HepG2 (cell line): ENCODE data around the gene MDFIC. TPM values are rescaled to one million over a fixed set of nuclear protein-coding genes. Genes with fewer than 3 reads are reported as not detected.

Experiments used
- ATAC-seq: fragments of 200-7000 bp; cut with Tn5 transposase; 3 replicates; pipeline ENCODE4 v1.9.1; 2020; ENCODE audit warnings: mild to moderate bottlenecking, moderate library complexity
- BruUV-seq: library from RNA; stranded (reverse); fragments of 400-500 nt; replicated peaks from 2 replicates; lab custom pipeline; 2021; lab: Mats Ljungman, UMichigan
- CTCF ChIA-PET: fragments of 300-600 bp; formaldehyde crosslinking; extraction: SDS; loops from one replicate; lab custom pipeline; 2021; ENCODE audit warnings: low total read pairs, inconsistent platforms, low intra/inter-chr PET ratio; lab: Yijun Ruan, JAX
- POLR2A ChIA-PET: fragments of 350-600 bp; sonication (Branson Sonifier 250); formaldehyde crosslinking; loops from one replicate; lab custom pipeline; 2020; ENCODE audit warnings: antibody characterized with exemption, inconsistent platforms; lab: Yijun Ruan, JAX
- DNase-seq: peaks from one replicate; pipeline ENCODE4 v3.0.0-alpha.2; 2015; ENCODE audit warnings: low spot score
- FAIRE-seq: peaks from 3 replicates; lab custom pipeline; 2011; peaks lifted over from hg19 to GRCh38; lab: Jason Lieb, UNC
- H2AFZ ChIP-seq: one replicate; pipeline ENCODE4 v1.6.1; 2011; ENCODE audit warnings: low read length, inconsistent platforms
- H3K27ac ChIP-seq: fragments of 300-600 bp; 3 replicates; pipeline ENCODE4 v1.8.0; 2011; ENCODE audit warnings: mixed run types, mild to moderate bottlenecking, mixed read lengths, low read length, inconsistent platforms; ENCODE audit not compliant: insufficient read depth; ENCODE audit errors: extremely low read length
- H3K27me3 ChIP-seq, 2 experiments: fragments of 200-600 bp in 1 of 2; 2 replicates in 1 of 2; 3 replicates in 1 of 2; pipeline versions ENCODE4 v1.6.0 to v1.8.0; 2011; ENCODE audit warnings: low read length in 2 of 2, mild to moderate bottlenecking in 2 of 2, moderate library complexity in 2 of 2, inconsistent platforms in 1 of 2; ENCODE audit not compliant: insufficient read depth in 2 of 2, control insufficient read depth in 1 of 2
- H3K36me3 ChIP-seq, 2 experiments: fragments of 200-600 bp in 1 of 2; replicated peaks in 1 of 2; 2 replicates in 1 of 2; 3 replicates in 1 of 2; pipeline versions ENCODE4 v1.5.1 to v1.8.0; 2011; ENCODE audit warnings: low read length in 2 of 2, inconsistent platforms in 1 of 2; ENCODE audit not compliant: insufficient read depth in 2 of 2, control insufficient read depth in 1 of 2
- H3K4me1 ChIP-seq: 2 replicates; pipeline ENCODE4 v1.5.1; 2012; ENCODE audit warnings: low read length, inconsistent platforms; ENCODE audit not compliant: insufficient read depth
- H3K4me2 ChIP-seq: 2 replicates; pipeline ENCODE4 v1.6.0; 2011; ENCODE audit warnings: low read depth, low read length, inconsistent platforms
- H3K4me3 ChIP-seq, 3 experiments: fragments of 200-600 bp in 1 of 3; sonication (generic), shearing (Covaris generic) in 1 of 3; replicated peaks in 1 of 3; 2 replicates each; pipeline ENCODE4 v1.5.1; 2011 to 2016; ENCODE audit warnings: low read length in 3 of 3, inconsistent platforms in 2 of 3, low read depth in 2 of 3, mild to moderate bottlenecking in 2 of 3, control low read depth in 1 of 3, mixed read lengths in 1 of 3; ENCODE audit not compliant: insufficient read depth in 1 of 3
- H3K79me2 ChIP-seq: one replicate; pipeline ENCODE4 v1.6.1; 2011; ENCODE audit warnings: low read length, inconsistent platforms; ENCODE audit not compliant: insufficient read depth
- H3K9ac ChIP-seq: 2 replicates; pipeline ENCODE4 v1.6.0; 2011; ENCODE audit warnings: mild to moderate bottlenecking, low read depth, low read length, inconsistent platforms; ENCODE audit not compliant: insufficient read depth
- H3K9me3 ChIP-seq: 2 replicates; pipeline ENCODE4 v1.5.1; 2012; ENCODE audit warnings: mild to moderate bottlenecking, low read length
- H4K20me1 ChIP-seq: 2 replicates; pipeline ENCODE4 v1.6.0; 2011; ENCODE audit warnings: inconsistent platforms, mild to moderate bottlenecking, low read length, moderate library complexity; ENCODE audit not compliant: insufficient read depth
- CHD4 ChIP-seq: fragments of 200-600 bp; sonication (generic); IDR thresholded peaks from 2 replicates; pipeline ENCODE4 v1.7.0; 2017; ENCODE audit warnings: mild to moderate bottlenecking, low read length, borderline replicate concordance
- KLF15 ChIP-seq: sonication (generic); formaldehyde crosslinking; IDR thresholded peaks from 2 replicates; pipeline ENCODE4 v1.8.1; 2023; ENCODE audit warnings: borderline replicate concordance, mild to moderate bottlenecking, inconsistent platforms, missing genetic modification reagents, mixed read lengths
- MAF1 ChIP-seq: sonication (generic); formaldehyde crosslinking; IDR thresholded peaks from 2 replicates; pipeline ENCODE4 v1.5.0; 2020; ENCODE audit warnings: missing genetic modification reagents, borderline replicate concordance
- MED8 ChIP-seq: sonication (generic); formaldehyde crosslinking; IDR thresholded peaks from 2 replicates; pipeline ENCODE4 v1.8.1; 2023; ENCODE audit warnings: mild to moderate bottlenecking, missing genetic modification reagents; ENCODE audit not compliant: insufficient replicate concordance
- MXD4 ChIP-seq: IDR thresholded peaks from 2 replicates; pipeline ENCODE4 v1.6.1; 2016; ENCODE audit warnings: mild to moderate bottlenecking, missing biosample characterization, missing genetic modification reagents
- PAF1 ChIP-seq: IDR thresholded peaks from 2 replicates; pipeline ENCODE4 v1.6.1; 2016; ENCODE audit warnings: missing genetic modification reagents, missing compliant biosample characterization
- PRDM10 ChIP-seq: sonication (generic); formaldehyde crosslinking; IDR thresholded peaks from 2 replicates; pipeline ENCODE4 v1.4.0; 2020; ENCODE audit warnings: low read depth, missing genetic modification reagents
- PRDM15 ChIP-seq: sonication (generic); formaldehyde crosslinking; IDR thresholded peaks from 2 replicates; pipeline ENCODE4 v1.4.0; 2020; ENCODE audit warnings: missing genetic modification reagents
- RFX1 ChIP-seq: fragments of 450-650 bp; IDR thresholded peaks from 2 replicates; pipeline ENCODE4 v1.6.1; 2017
- RXRA ChIP-seq: sonication (generic); formaldehyde crosslinking; IDR thresholded peaks from 2 replicates; pipeline ENCODE4 v1.5.1; 2020; ENCODE audit warnings: missing genetic modification reagents
- SATB2 ChIP-seq: sonication (generic); formaldehyde crosslinking; IDR thresholded peaks from 2 replicates; pipeline ENCODE4 v1.5.0; 2020; ENCODE audit warnings: missing genetic modification reagents
- STAG1 ChIP-seq: sonication (generic); formaldehyde crosslinking; IDR thresholded peaks from 2 replicates; pipeline ENCODE4 v1.4.0; 2020; ENCODE audit warnings: missing genetic modification reagents
- YY1 ChIP-seq: IDR thresholded peaks from 2 replicates; pipeline ENCODE4 v1.6.1; 2011; ENCODE audit warnings: low read length, low read depth, moderate library complexity, mild to moderate bottlenecking; ENCODE audit not compliant: insufficient read depth, insufficient replicate concordance
- ZNF432 ChIP-seq: sonication (generic); formaldehyde crosslinking; IDR thresholded peaks from 2 replicates; pipeline ENCODE4 v1.5.0; 2020; ENCODE audit warnings: missing genetic modification reagents, mild to moderate bottlenecking, borderline replicate concordance
- ZNF614 ChIP-seq: IDR thresholded peaks from 2 replicates; pipeline ENCODE4 v1.6.1; 2018; ENCODE audit warnings: missing biosample characterization, missing genetic modification reagents, inconsistent platforms, borderline replicate concordance
- ZSCAN12 ChIP-seq: sonication (generic); formaldehyde crosslinking; IDR thresholded peaks from 2 replicates; pipeline ENCODE4 v1.9.0; 2021; ENCODE audit warnings: mild to moderate bottlenecking, missing genetic modification reagents
- WGBS: methylation state at CpG from one replicate; pipeline ENCODE4 v1.1.6; 2017; ENCODE audit warnings: low lambda C conversion rate; 5-methylcytosine and 5-hydroxymethylcytosine counted together
- in situ Hi-C: cut with HindIII; loops from 2 replicates; pipeline ENCODE4 v1.10.0; 2017; ENCODE audit warnings: low pct_unique_long_range_greater_than_20kb; ENCODE audit not compliant: extremely low pct_ligation_motif_present
- intact Hi-C: fragments of 100-400 bp; cut with micrococcal nuclease; formaldehyde crosslinking; loops from one replicate; pipeline ENCODE4 v1.10.0; 2022; ENCODE audit not compliant: unreplicated experiment
- polyA plus RNA-seq, 8 experiments: library from polyadenylated mRNA; depleted of rRNA in 3 of 8; stranded (reverse) in 7 of 8; unstranded in 1 of 8; fragments of >200 nt; fragmentation: Illumina TruSeq in 4 of 8; extraction: Trizol in 4 of 8; gene quantifications; 2 replicates each; pipeline versions ENCODE4 v1.2.1 to v1.2.3, GENCODE V29; 2011 to 2016; ENCODE audit warnings: low read depth in 4 of 8, missing spikeins in 1 of 8, mixed read lengths in 1 of 8; ENCODE audit not compliant: insufficient read depth in 1 of 8
- total RNA-seq, 5 experiments: library from RNA; depleted of rRNA; stranded (reverse); fragments of >200 nt; fragmentation: Illumina TruSeq; extraction: Trizol; gene quantifications; 2 replicates each; pipeline ENCODE4 v1.2.3, GENCODE V29; 2016; ENCODE audit warnings: low read depth in 1 of 5
- TF ChIP-seq, protein P1 (sequence below): sonication (generic); formaldehyde crosslinking; IDR thresholded peaks from 2 replicates; pipeline ENCODE4 v1.4.0; 2020; ENCODE audit warnings: missing genetic modification reagents, low read depth, mild to moderate bottlenecking, borderline replicate concordance

MDFIC gene
- total and polyA plus RNA-seq, 2 of the 13 experiments (the other 11 are each of a cell fraction or from before 2014, with no cell fraction given) = 0.13 TPM; not detected in 1

- Histone ChIP-seq H4K20me1 (no peaks in the 10 kb centered on the region), H3K4me3 (no peak overlapping the region), H3K27ac (no peak overlapping the region), H3K4me1 (no peaks in the 10 kb centered on the region), H2AFZ (no peak overlapping the region), H3K9ac (no peak overlapping the region), H3K27me3 (no peaks in the 10 kb centered on the region), H3K36me3 (no peaks in the 10 kb centered on the region), H3K79me2 (no peaks in the 10 kb centered on the region), H3K4me2 (no peak overlapping the region), H3K9me3 (no peaks in the 10 kb centered on the region)
- in situ Hi-C loops = no loop called here
- ATAC-seq (no peak), DNase-seq (no peak), FAIRE-seq (no peak)
- POLR2A ChIA-PET = no interaction called here
- intact Hi-C loops = no loop called here
- no TSS peak for BruUV-seq
- WGBS = 18% methylated on average over 1 of the region's 1 CpG
- CTCF ChIA-PET = no interaction called here
- TF ChIP-seq CHD4 (no peak), KLF15 (CRISPR knock-in tag) (no peak), MED8 (CRISPR knock-in tag) (no peak), PRDM10 (no peak), STAG1 (CRISPR knock-in tag) (no peak), MAF1 (CRISPR knock-in tag) (no peak), MXD4 (CRISPR knock-in tag) (no peak), YY1 (no peak), SATB2 (no peak), PRDM15 (CRISPR knock-in tag) (no peak), ZNF432 (no peak), ZNF614 (CRISPR knock-in tag) (no peak), RXRA (CRISPR knock-in tag) (no peak), RFX1 (no peak), PAF1 (CRISPR knock-in tag) (no peak), ZSCAN12 (CRISPR knock-in tag) (no peak)
- TF ChIP-seq, protein P1, sequence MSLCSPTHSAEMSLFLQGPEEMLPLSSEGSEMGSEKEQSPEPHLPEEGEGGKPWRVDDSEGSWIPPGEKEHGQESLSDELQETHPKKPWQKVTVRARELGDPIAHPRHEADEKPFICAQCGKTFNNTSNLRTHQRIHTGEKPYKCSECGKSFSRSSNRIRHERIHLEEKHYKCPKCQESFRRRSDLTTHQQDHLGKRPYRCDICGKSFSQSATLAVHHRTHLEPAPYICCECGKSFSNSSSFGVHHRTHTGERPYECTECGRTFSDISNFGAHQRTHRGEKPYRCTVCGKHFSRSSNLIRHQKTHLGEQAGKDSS (CRISPR knock-in tag) = no peak
These were observed 92.9 kb downstream of the MDFIC start for GRCh38 chr7:115014794-115015193.
